NCI-H446 (cell line): ENCODE data around the gene SH2D6.
"Not testable (repeated sequence)": the region's sequence is repeated elsewhere in the genome, so short reads cannot be mapped to it uniquely, and the experiment has no call there.

Experiments used
- DNase-seq, 2 experiments: peaks; one replicate each; lab custom pipeline; 2025; lab: John Stamatoyannopoulos, UW

SH2D6 gene

GRCh38 chr2:85422072-85422457 lies 3.6 kb downstream of the SH2D6 start:
- DNase-seq, result no peak

- peak in 1 of 2 experiments; percentile 59 for DNase-seq
Observed at GRCh38 chr2:85423525-85423924, 5.0 kb downstream of the SH2D6 start.

DNA sequence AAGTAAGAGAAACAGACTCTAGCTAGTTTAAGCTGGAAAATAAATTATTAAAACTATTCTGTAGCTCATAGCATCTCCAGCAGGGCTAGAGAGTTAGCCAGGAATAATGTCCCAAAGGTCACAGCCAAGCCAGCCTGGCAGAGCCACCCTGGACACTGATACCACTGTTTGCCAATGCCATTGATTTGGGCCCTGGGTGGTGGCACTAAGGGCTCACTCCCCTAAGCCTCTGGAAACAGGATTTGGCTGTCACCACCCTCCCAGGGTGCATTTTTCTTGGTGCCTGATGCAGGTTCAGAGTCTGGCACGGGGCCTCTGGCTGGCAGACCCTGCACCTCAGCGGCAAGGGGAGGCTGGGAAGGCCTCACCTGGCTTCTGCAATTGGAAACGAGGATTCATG lies 7.1 kb downstream of the SH2D6 start:
- no peak for DNase-seq

- DNase-seq, result no peak
Observed at GRCh38 chr2:85427300-85427835, 8.9 kb downstream of the SH2D6 start.

DNA sequence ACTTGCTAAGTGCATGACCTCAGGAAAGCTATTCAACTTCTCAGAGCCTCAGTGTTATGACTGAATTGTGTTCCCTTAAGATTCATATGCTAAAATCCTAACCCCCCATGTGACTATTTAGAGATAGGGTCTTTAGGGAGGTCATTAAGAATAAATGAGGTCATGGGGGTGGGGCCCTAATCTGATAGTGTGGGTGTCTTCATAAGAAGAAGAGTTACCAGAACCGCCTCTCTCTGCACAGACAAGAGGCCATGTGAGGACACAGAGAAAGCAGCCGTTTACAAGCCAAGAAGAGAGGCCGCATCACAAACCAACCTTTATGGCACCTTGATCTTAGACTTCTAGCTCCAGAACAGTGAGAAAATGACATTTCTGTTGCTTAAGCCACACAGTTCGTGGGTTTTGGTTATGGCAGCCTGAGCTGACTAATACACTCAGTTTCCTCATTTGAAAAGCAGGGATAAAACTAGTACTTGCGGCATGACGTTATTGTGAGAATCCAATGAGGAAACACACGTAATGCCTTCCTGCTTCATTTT lies 9.9 kb downstream of the SH2D6 start:
- DNase-seq, result no peak

GRCh38 chr2:85429213-85429923 lies 10.9 kb downstream of the SH2D6 start:
- DNase-seq, result no peak

- no peak for DNase-seq
Observed at GRCh38 chr2:85429924-85430289, 11.4 kb downstream of the SH2D6 start.

- DNase-seq, result peak; percentile 27 to 82
Observed at GRCh38 chr2:85430752-85431569, 12.4 kb downstream of the SH2D6 start.

- DNase-seq, result no peak
Observed at GRCh38 chr2:85431570-85432205, 13.2 kb downstream of the SH2D6 start.

DNA sequence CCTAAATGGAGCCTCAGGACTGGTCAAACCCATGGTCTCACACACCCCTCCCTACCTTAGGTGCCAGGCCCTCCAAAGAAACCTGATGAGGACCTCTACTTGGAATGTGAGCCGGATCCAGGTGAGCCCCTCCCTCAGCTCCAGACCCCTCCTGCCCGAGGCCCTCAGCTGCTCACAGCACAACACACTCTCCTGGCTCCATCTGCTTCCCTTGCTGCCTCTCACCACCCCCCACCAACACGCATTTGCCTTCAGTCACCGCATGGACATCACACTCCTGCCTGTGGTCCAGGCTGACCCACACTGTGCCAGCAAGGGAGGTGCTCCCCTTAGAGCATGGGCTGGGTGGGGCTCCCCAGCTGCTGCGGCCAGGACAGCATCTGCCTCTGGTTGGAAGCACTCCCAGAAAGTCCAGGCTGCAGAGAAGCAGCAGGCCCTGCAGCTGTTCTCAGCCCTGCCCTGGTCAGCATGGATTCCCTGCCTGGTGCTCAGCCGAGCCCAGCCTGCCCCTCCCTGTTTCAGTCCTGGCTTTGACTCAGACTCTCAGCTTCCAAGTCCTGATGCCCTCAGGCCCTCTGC lies 15.1 kb downstream of the SH2D6 start:
- DNase-seq, result peak; percentile 41 to 83

- DNase-seq, result no peak
Observed at GRCh38 chr2:85434696-85435095, 16.2 kb downstream of the SH2D6 start.

DNA sequence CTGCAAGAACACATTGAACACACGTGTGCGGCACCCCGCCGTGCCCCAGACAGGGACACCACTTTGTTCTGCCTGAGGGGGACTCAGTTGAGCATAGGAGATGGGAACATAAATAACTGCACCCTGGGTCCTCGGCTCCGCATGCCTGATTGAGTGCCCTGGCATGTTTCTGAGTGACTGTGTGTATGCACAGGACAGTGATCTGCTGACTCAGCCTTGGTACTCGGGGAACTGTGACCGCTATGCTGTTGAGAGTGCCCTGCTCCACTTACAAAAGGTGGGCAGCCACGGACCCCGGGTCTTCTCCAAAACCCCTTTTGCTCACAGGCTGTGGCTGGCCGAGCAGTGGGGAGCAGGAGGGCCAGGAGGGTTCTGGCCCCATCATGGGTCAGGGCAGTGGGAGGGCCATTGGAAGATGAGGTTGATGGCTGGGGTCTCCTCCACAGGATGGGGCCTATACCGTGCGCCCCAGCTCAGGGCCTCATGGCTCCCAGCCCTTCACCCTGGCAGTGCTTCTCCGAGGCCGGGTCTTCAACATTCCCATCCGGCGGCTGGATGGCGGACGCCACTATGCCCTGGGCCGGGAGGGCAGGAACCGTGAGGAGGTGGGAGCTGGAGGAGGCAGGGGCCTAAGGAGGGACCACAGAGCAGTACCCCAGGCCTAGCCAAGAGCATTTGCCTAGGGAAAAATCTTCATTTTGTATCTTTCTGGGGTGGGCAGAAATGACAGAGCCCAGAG lies 16.9 kb downstream of the SH2D6 start:
- DNase-seq, result no peak

DNA sequence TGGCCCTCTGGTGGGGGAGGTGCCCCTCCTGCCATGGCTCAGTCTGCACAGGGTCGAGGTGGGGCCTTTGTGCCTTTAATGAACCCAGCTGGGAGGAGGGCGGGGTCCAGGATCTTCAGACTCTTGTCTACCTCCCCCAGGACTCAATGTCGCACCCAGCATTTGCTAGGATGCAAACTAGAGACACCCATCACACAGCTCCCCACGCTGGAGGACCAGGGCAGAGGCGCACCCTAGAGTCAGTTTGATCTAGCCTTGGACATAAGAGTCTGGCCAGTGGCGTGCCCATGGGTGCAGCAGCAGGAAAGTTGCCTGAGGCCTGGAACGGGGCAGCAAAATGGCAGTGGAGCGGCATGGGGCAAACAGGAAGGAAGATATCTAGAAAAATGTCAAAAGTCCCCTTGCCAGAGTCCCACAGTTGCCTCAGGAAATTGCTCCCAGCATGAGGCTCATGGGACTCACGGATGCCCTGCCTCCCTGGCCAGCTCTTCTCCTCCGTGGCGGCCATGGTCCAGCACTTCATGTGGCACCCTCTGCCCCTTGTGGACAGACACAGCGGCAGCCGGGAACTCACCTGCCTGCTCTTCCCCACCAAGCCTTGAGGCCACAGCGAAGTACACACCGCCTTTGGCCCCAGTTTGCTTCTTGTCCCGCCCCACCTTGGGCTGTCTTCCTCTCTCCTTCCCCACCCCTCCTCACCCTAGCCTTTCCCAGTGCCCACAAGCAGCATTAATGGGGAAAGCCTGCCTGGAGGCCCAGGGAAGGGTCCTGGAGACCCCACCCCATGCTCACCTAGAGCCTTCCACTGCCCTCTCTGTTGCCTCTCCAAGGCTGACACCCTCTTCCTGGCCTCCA lies 17.7 kb downstream of the SH2D6 start:
- no peak for DNase-seq

- no peak for DNase-seq
Observed at GRCh38 chr2:85436836-85437487, 18.4 kb downstream of the SH2D6 start.

GRCh38 chr2:85437488-85438200 lies 19.1 kb downstream of the SH2D6 start:
- peak in 1 of 2 experiments; percentile 72 for DNase-seq

GRCh38 chr2:85438201-85439024 lies 19.9 kb downstream of the SH2D6 start:
- no peak for DNase-seq

DNA sequence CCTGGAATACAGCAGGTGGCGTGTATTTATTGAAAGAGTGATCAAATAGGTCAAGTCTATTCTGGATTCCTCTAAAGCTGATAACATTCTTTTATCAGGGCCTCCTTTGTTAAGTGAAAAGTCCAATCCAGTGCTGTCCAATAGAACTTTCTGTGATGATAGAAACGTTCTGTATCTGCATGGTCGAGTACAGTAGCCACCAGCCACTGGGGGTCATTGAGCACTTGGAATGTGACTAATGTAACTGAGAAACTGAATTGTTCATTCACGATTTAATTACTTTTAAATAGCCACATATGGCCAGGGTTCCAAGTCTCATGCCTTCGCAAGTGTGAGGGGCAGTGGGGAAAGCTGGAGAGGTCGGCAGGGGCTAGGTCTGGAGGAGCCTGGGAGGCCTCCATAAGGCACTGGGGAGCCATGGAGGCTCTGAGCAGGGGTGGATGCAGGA lies 20.5 kb downstream of the SH2D6 start:
- no peak for DNase-seq

DNA sequence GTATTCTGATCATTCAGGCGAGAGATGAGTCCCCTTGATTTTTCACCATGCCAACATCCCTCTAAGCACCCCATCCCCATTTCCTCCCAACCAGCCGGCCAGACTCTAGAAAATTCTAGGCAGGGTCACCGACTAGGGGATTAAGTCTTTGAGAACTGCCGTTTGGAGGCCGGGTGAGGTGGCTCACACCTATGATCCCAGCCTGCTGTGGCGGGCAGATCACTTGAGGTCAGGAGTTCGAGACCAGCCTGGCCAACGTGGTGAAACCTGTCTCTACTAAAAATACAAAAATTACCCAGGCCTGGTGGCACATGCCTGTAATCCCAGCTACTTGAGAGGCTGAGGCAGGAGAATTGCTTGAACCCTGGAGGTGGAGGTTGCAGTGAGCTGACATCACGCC lies 21.1 kb downstream of the SH2D6 start:
- not testable (repeated sequence) for DNase-seq
